Myocyte (in vitro differentiated cells): ENCODE measurements around the gene SWAP70. TPM values are rescaled to one million over a fixed set of nuclear protein-coding genes. Genes with fewer than 3 reads are reported as not detected.

Experiments
- DNase-seq: peaks from one replicate; pipeline ENCODE4 v3.0.0-alpha.2; 2012; ENCODE audit warnings: low read depth
- total RNA-seq: library from RNA; depleted of rRNA; stranded (reverse); fragments of >200 nt; gene quantifications from 2 replicates; pipeline ENCODE4 v1.2.3, GENCODE V29; 2014

Gene SWAP70
- total RNA-seq, 1 donor from 2014 or later, result 23.5 TPM

DNA sequence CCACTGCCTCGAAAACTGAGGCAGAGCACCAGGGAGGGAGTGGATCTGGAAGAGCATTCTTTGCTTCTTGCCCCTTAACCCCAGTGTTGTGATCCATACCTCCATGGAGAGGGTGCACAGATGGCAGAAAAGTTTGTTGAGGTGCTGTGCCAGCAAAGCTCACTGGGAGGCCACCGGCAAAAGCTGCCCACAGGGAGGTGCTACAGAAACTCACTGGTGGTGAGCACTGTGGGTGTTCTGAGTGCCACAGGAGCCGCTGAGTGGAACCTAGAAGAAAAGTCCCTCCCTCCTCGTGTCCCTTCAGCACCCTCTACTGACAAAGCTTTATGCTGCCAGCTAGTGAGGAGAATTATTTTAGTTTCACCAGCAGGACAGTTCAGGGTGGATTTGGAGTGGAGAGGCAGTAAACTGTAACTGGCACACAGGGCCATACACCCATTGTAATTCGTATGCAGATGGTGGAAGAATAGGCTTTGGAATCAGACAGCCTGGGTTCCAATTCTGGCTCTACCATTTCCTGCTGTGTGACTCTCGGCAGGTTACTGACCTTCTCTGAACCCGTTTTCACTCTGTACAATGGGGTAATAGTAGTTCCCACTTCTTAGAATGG, 84.6 kb downstream of the SWAP70 start:
- peak; percentile 87 for DNase-seq

DNA sequence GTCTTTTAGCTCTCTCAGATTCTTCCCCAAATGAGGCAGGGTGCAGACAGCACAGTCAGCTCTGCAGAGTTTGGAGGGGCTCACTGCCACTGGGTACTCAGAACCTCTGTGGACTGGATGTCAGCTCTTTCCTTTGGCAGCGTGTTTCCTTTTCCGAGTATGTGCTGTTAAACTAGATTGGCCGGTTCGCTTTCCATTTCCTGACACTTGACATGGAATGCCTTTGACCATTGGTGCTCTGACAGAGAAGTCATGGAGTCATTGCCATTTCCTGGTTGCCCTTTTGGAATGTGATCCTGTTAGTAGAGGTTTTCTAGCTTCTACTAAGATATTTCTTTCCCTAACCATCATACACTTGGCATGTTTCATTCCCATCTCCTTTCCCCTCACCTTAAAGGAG, 86.7 kb downstream of the SWAP70 start:
- DNase-seq, result no peak

DNA sequence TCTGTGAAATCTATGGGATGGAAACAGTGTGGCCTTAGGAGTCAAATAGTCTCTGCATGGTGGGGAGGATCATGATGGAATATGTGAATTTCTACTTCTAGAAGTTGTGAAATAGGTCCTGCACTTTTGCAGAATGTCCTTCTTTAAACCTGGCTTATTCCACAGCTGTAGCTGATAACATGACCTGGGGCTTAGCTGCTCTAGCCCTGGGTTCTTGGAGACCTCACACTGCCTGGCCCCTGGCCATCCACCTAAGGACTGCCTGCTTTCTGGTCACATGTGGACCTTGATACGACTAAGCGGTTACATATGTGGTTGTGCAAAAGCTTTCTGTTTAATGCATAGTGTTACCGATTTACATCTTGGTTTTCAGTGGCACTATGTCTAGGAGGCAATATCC, 88.2 kb downstream of the SWAP70 start:
- no peak for DNase-seq

DNA sequence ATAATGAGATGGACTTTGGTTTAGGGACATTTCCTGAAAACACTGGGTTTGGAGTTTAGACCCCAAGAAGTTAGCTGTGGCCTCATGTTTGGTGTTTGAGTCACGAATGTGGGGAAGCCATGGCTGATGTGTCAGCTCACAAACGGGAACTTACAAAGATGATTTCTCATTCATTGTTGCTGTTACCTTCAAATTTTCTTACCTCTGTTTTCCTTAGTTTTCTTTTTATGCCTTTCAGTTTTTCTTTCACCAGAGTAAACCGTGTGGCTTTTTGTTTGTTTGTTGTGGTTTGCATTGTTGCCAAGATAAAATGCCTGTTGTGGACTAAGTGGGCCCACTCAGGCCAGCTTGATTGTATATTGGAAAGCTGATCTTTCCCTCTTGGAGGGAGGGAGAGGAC, 89.1 kb downstream of the SWAP70 start:
- DNase-seq, result peak; percentile 42

DNA sequence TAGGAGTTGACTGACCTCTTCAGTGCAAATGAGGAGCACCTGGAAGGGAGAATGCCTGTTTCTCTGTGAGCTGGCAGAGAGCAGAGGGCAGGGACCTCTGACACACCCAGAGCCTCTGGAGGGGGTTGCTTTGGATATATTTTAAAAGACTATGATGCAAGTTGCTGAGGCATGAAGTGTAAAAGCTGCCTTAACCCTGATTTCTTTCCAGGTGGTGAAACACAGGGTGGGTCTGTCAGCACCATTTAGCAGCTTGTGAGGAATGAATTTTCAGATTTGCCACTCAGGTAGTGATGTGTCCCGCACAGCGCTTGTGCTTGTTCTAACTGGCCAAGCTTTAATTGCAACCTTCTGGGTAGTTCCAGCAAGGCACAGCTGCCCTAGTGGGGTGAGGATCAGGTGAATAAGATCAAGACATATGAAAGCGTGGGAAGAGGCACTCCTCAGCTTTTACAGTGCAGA, 90.2 kb downstream of the SWAP70 start:
- no peak for DNase-seq

DNA sequence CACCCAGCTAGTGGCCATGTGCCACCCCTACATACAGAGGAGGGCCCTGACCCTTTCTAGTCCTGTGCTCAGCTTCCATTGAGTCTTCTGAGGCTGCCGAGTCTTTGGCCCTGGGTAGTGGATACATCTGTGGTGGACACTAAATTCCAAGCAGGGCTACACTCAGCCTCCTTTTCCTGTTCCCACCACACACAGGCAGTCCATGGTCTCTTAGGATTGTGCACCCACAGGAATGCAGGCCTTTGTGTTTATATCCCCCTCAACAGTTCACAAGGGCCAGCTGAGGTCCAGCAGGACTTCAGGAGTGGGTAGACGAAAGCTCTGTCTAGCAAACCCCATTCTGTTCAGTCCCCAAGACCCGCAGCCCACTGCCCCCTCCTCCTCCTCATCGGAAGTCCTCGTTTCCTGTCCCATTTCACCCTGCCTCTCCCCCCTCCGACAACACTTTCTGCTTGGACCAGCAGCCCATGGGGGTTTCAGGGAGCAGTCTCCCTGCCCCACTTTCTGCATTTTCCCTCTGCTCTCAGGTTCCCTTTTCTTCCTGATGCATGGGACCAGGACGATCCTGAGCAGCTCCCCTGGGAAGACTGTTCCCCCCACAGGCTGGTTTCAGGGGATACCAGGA, 91.8 kb downstream of the SWAP70 start:
- DNase-seq, result peak; percentile 91

DNA sequence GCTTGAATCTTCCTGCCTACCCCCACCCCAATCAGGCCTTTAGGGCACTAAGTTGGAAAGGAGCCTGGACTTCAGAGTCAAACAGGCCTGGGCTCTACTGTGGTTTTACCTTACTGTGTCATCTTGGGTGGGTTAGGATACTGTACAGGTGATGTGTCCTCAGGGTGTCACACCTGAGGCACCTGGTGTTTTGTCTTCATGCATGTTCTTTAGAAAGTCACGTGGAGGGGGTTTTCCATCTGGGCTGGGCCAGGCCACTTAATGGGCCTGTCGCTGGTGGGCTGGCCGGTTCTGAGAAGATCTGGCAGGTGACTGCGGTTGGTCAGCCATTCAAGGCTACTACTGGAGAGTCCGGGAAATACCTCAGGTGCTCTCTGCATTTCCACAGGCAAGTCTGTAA, 92.6 kb downstream of the SWAP70 start:
- no peak for DNase-seq

DNA sequence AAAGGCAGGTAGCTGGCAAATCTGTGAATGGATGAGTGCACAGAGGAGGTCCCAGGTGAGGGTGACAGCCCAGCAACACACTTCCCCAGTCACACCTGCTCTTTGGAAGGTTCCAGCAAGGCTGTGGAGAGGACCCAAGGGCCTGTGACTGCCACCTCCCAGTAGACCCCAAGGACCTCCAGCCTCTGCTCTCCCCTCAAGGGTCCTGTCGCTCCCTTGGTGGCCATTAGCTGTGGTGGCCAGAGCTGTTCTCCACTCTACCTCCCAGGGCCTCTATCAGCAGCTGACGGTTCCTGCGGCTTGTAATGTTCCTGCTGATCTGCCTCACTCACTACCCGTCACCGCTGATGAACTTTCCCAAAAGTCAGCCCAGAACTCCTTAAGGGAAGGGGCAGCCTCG, 93.0 kb downstream of the SWAP70 start:
- no peak for DNase-seq

DNA sequence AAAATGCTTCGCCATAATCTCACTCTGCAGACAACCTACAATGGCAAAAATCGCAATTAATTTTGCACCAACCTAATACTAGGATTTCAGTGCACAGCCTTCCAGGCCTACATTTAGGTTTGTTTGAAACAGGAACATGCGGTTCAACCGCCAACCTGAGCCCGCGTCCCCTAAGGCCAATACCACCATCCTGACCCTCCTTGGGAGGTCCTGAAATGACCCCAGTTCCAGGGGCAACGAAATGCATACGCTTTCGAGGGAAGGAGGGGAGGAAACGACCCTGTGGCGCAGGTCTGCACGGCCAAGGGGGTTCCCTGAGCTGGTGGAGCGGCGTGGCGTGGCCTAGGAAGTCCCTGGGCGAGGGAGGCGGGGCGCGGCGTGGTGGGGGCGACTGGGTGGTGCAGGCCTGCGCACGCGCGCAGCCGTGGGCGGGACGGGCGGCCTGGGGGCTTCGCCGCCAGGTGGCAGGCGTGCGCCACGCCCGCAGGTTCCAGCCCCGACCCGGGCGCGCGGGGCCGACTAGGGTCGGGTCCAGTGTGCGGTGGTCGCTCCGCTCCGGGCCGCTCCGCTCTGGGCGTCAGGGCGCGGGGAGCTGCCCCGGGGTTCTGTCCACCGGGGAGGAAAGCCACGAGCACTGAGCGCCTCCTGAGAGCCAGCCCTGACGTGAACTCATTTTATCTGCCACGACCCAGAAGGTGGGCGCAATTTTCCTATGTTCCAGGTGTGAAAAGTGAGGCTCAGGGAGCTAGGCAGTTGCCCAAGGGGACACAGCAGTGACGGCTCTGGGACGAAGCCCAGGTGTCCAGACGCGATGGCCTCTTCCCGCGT, 94.1 kb downstream of the SWAP70 start:
- DNase-seq, result peak; percentile 69

DNA sequence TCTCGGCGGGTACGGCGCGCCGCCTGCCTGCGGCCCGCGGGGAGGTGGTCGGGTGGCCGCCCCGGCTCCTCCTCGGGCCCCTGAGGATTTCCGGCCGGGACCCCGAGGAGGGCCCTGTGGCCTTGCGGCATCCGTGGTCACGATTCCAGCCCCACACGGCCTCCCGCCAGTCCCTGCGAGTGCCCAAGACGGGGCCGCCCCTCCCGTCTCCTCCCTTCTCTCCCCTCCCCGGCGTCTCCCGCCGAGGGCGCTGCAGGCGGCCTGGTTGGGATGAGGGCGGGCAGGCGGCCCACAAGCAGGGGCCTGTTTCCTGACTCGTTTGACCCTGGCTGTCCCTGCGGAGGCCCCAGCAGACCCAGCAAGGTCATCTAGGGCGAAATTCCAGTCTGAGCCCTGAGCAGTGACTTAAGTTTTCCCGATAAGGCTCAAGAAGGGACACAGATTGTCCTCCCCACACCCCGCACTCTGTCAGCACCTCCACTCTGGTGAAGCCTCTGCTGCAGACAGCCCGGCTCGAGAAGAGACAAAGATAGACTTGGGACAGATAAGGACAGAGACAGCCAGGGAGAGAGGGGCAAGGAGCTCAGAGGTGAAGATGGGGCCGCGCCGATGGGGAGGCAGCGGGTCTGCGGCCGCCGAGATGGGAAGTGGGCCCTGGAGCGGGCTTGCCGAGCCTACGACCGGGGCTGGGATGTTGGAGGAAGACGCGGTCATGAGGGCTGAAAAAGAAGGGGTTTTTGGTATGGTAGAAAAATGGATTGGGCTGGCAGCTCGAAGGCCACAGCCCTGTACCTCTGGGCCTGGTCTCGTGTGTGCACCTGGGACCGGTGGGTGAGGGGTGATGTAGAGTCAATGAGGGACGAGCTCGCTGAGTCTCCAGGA, 95.0 kb downstream of the SWAP70 start:
- DNase-seq, result peak; percentile 94

DNA sequence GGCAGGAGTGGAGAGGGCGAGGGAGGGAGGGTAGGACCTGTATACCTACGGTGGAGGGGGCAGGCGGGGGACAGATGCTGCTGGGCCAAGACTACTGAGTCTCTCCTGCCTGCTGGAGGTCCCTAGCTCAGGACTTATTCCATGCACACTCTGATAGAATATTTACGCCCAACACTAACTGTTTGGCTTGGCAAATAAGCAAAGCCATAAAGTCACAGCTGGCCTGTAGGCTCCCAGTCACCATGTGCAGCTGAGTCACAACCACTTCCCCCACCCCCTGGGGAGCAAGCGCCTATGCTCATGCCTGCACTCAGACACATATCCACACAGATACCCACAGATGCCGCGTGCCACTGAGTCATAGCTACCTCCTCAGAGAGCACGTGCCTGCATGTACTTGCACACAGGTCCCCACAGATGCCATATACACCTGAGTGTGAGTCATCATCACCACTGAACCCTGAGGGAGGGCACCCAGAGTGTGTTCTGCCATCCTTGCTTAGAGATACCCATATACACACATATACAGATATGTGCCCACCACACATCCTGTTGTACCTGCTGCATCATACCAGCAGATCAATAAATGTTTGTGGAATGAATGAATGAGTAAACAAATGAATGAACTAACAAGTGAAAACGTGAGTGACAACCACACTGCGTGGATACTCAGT, 95.8 kb downstream of the SWAP70 start:
- peak; percentile 99 for DNase-seq

DNA sequence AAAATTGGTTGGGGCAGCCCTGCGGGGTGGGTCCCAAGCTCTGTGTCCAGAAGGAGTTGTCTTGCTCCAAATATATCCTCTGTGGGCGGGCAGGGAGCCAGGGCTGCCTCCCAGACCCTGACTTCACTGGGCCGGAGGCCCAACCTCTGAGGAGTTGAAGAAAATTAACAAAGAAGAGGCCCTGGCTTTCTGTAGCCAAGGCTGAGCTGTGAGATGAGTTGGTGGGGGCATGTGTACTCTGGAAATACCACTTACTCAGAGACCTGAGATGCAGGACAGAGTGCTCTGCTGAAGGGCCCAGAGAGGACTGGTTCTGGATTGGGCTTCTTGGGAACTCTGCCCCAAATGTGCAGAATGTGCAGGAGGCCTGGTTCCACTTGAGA, 96.3 kb downstream of the SWAP70 start:
- peak; percentile 98 for DNase-seq

DNA sequence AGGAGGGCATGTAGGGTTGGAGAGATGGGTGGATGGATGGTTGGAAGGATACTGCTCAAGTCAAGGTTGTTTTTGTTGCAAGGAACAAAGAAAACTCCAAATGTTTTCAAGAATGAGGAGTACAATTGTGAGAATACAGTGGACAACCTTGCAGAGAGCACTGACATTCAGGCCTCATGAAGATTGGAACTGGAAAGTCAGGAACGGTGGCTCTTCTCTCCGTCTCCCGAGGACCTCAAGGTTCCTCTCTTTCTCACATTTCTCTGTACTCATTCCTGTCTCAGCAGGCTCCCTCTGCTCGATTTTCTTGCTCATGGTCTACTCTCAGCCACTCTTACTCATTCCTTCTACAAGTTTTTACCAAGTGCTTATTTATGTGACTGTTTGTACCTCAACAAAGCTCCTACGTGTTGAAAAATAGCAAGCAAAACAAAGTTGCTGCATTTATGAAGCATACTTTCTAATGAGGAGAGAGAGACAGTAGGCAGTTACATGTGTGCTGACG, 97.6 kb downstream of the SWAP70 start:
- no peak for DNase-seq

DNA sequence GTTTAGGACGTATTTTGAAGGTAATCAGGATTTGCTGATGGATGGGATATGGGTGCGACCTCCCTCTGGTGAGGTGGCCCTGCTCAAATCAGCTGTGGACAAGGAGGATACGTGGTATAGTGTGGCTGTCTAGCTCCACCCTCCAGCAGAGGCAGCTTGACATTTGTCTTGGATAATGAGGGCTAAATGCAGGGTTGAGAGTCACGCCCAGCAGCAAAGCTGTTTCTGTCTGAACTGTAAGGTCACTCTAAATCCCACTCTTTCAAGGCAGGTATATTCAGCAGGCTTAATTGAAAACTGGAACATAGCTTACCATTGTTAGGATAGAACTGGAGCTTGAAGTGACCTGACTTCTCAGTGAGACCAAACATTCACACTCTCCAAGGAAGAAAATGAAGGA, 98.7 kb downstream of the SWAP70 start:
- DNase-seq, result peak; percentile 46

DNA sequence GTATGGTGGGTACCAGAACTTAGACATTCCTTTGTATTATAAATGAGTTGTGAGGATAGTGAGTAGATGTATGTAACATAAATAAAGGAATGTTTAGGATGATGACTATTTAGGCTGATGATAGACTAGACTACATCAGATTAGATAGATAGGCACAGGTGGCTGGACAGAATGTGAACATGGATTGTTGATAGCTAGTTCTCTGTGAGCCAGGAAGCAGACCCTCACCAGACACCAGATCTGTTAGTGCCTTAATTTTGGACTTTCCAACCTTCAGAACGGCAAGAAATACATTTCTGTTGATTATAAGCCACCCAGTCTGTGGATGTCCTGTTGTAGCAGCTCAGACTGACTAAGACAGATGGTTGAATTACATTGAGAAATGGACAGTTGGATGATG, 99.4 kb downstream of the SWAP70 start:
- peak; percentile 41 for DNase-seq

DNA sequence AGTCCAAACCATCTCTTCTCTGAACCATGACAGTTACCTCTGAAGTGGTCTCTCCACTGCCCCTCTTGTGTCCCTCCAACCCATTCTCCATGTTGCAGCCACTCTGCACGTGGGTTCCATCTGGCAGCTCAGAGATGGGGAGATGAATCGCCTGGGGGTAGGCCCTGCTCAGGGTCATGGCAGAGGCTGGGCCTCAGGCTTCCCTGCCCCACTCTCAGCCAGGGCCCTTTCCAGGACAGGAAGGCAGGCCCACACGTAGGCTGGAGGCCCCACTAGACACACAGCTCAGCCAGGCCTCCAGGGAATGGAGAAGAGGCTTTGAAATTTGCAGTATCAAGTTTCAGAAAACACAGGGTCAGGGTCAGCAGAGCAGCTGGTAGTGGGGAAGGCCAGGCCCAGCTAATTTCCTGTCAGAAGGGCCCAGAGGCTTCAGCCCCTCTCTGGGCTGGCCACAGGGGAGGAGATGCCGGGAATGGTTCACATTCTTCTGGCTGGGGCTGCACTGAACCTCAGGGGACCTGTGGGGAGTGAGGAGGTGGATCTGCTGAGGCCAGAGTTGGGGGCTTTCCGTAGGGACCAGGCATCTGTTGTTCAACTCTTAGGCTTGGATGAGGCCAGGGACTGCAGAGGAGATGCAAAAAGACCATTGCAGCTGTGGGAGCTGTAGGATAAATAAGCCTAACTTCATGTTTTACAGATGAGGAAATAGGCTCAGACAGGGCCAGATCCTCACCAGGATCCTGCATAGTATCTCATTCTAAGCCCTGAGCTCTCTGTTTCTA, 101.6 kb downstream of the SWAP70 start:
- DNase-seq, result peak; percentile 98

DNA sequence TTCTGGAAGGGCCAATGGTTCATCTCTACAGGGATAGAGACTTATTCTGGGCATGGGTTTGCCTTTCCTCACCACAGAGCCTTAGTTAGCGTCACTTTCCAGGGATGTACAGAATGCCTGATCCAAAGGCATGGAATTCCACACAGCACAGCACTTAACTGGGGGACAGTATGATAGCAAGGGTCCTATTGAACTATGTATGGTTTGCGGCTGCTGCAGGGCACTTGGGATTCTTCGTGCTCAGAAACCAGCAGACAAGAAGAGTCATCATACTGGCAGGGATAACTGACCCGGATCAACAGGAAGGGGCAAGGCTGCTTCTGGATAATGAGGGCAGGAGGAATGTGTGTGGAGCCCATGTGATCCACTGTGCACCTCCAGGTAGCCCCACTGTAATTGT, 105.7 kb downstream of the SWAP70 start:
- DNase-seq, result no peak

DNA sequence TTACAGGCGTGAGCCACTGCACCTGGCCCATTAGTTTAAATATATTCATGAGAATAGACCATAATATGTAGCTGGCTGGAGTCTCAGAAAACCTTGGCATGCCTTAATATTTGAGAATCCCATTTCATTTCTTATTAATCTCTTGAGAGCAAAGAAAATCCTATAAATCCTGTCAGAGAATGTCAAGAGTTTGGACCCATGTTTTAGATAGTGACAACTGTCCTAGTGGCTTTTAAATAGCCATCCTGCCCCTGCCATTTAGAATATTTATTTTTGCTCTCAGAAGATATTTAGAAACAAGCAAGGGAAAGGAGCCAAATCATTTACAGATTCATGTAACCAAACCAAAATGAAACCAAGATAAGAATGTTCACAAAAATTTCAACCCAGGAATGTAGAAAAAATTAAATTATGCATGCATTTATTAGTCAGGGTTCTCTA, 107.2 kb downstream of the SWAP70 start:
- DNase-seq, result peak; percentile 50

DNA sequence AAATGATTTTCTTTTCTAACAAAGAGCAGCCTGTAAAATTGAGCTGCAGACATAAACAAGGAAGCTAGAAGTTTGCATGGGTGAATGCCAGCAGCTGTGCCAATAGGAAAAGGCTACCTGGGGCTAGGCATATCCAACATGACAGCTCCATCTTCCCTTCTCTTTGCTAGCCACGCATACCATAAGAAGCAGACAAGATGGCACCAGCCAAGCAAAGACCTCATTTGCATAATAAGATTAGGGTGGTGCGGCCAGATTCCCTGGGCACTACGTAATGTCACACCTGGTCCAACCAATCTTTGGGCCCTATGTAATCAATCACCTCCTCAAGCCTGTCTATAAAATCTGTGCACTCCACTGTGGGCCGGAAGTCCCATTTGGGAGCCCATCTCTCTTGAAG, 108.3 kb downstream of the SWAP70 start:
- no peak for DNase-seq

DNA sequence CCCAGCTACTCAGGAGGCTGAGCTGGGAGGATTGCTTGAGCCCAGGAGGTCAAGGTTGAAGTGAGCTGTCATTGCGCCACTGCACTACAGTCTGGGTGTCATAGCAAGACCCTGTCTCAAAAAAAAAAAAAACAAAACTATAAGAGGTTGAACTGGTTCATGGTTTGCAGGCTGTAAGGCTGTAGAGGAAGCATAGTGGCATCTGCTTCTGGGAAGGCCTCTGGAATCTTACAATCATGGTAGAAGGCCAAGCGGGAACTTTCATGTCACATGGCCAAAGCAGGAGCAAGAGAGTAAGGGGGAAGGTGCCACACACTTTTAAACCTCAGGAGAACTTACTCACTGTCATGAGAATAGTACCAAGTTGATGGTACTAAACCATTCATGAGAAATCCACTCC, 109.6 kb downstream of the SWAP70 start:
- DNase-seq, result no peak
